Keratinocyte (primary cell): ENCODE data around the gene C18orf32. TPM values are rescaled to one million over a fixed set of nuclear protein-coding genes. Genes with fewer than 3 reads are reported as not detected.

Experiments used
- DNase-seq: peaks from one replicate; pipeline ENCODE4 v3.0.0-alpha.2; 2011; ENCODE audit warnings: low read depth, missing footprints, low spot score
- FAIRE-seq: peaks from 2 replicates; lab custom pipeline; 2011; peaks lifted over from hg19 to GRCh38; lab: Jason Lieb, UNC
- H2AFZ ChIP-seq: 2 replicates; pipeline ENCODE4 v1.6.0; 2012; ENCODE audit warnings: low read length, control low read depth, inconsistent platforms; ENCODE audit not compliant: control insufficient read depth
- H3K27ac ChIP-seq: 2 replicates; pipeline ENCODE4 v1.5.1; 2011; ENCODE audit warnings: low read length; ENCODE audit not compliant: control insufficient read depth, insufficient read depth
- H3K27me3 ChIP-seq: 3 replicates; pipeline ENCODE4 v1.6.0; 2011; ENCODE audit warnings: low read length; ENCODE audit not compliant: control insufficient read depth, insufficient read depth; ENCODE audit errors: extremely low read depth
- H3K36me3 ChIP-seq, 2 experiments: 2 replicates in 1 of 2; 3 replicates in 1 of 2; pipeline ENCODE4 v1.5.1; 2011; ENCODE audit warnings: low read length in 2 of 2, mild to moderate bottlenecking in 1 of 2; ENCODE audit not compliant: control insufficient read depth in 2 of 2, insufficient read depth in 2 of 2; ENCODE audit errors: extremely low read depth in 1 of 2
- H3K4me1 ChIP-seq: 3 replicates; pipeline ENCODE4 v1.5.1; 2011; ENCODE audit warnings: low read length; ENCODE audit not compliant: control insufficient read depth, insufficient read depth; ENCODE audit errors: extremely low read depth
- H3K4me2 ChIP-seq: 3 replicates; pipeline ENCODE4 v1.6.0; 2011; ENCODE audit warnings: low read depth, low read length; ENCODE audit not compliant: control insufficient read depth, insufficient read depth; ENCODE audit errors: extremely low read depth
- H3K4me3 ChIP-seq, 3 experiments: fragments of 200-600 bp in 1 of 3; sonication (generic) in 1 of 3; 2 replicates in 2 of 3; 3 replicates in 1 of 3; pipeline ENCODE4 v1.5.1; 2011 to 2016; ENCODE audit warnings: low read length in 3 of 3, mild to moderate bottlenecking in 3 of 3, control low read depth in 2 of 3, inconsistent platforms in 1 of 3, low read depth in 1 of 3, mixed read lengths in 1 of 3, mixed run types in 1 of 3, moderate library complexity in 1 of 3; ENCODE audit not compliant: control insufficient read depth in 2 of 3, insufficient read depth in 2 of 3; ENCODE audit errors: extremely low read depth in 1 of 3
- H3K79me2 ChIP-seq: 2 replicates; pipeline ENCODE4 v1.6.0; 2012; ENCODE audit warnings: low read length; ENCODE audit not compliant: control insufficient read depth, insufficient read depth
- H3K9ac ChIP-seq: 3 replicates; pipeline ENCODE4 v1.6.0; 2011; ENCODE audit warnings: low read length; ENCODE audit not compliant: control insufficient read depth, insufficient read depth; ENCODE audit errors: extremely low read depth
- H3K9me1 ChIP-seq: 3 replicates; pipeline ENCODE4 v1.6.0; 2011; ENCODE audit warnings: low read length; ENCODE audit not compliant: control insufficient read depth, insufficient read depth; ENCODE audit errors: extremely low read depth
- H3K9me3 ChIP-seq: 2 replicates; pipeline ENCODE4 v1.5.1; 2012; ENCODE audit warnings: low read depth, low read length; ENCODE audit not compliant: control insufficient read depth
- H4K20me1 ChIP-seq: 3 replicates; pipeline ENCODE4 v1.6.0; 2011; ENCODE audit warnings: low read length; ENCODE audit not compliant: control insufficient read depth, insufficient read depth; ENCODE audit errors: extremely low read depth
- EZH2 ChIP-seq: IDR thresholded peaks from one replicate; pipeline ENCODE4 v1.6.1; 2012; ENCODE audit warnings: inconsistent platforms, mild to moderate bottlenecking, low read length, moderate library complexity
- dilution Hi-C: fragments of 300-500 bp; cut with MboI; formaldehyde crosslinking; loops from one replicate; pipeline ENCODE4 v1.7.0; 2020; ENCODE audit warnings: low sequenced_read_pairs; ENCODE audit not compliant: extremely low pct_ligation_motif_present
- polyA plus RNA-seq, 5 experiments: library from polyadenylated mRNA; depleted of rRNA in 3 of 5; stranded (reverse) in 3 of 5; stranded (forward) in 1 of 5; unstranded in 1 of 5; fragments of >200 nt; gene quantifications; 1 replicate in 1 of 5; 2 replicates in 3 of 5; 3 replicates in 1 of 5; pipeline versions ENCODE4 v1.2.1 to v1.2.3, GENCODE V29; 2011 to 2012; ENCODE audit warnings: missing spikeins in 2 of 5, low read depth in 1 of 5, low replicate concordance in 1 of 5
- TF ChIP-seq, protein P1 (sequence below), 3 experiments: IDR thresholded peaks in 1 of 3; conservative IDR thresholded peaks in 1 of 3; optimal IDR thresholded peaks in 1 of 3; 2 replicates in 2 of 3; 3 replicates in 1 of 3; pipeline versions ENCODE3 to v1.5.1; 2011; ENCODE audit warnings: low read length in 3 of 3, mild to moderate bottlenecking in 3 of 3, moderate library complexity in 2 of 3, control low read depth in 1 of 3, inconsistent platforms in 1 of 3; ENCODE audit not compliant: insufficient read depth in 2 of 3; ENCODE audit errors: extremely low read depth in 1 of 3

Gene C18orf32
- polyA plus RNA-seq, 1 donor (not counting 4 experiments of a cell fraction or from before 2014, with no cell fraction given) = 35.7 TPM

GRCh38 chr18:49486606-49486952 lies 455 bp downstream of the C18orf32 start:
- peaks cover 48% of the 10 kb centered on the region for H3K79me2 ChIP-seq
- no peaks in the 10 kb centered on the region for H3K9me3 ChIP-seq
- H3K4me3 ChIP-seq = peak overlapping the region; percentile 64 to 96 (median 67)
- H3K4me2 ChIP-seq = peak overlapping the region; percentile 79
- peaks cover 15 to 23% of the 10 kb centered on the region in 2 experiments for H3K36me3 ChIP-seq
- H3K4me1 ChIP-seq = peaks cover 29% of the 10 kb centered on the region
- H2AFZ ChIP-seq = peak overlapping the region; percentile 58
- peak overlapping the region; percentile 68 for H3K27ac ChIP-seq
- dilution Hi-C loops = no loop called here
- H3K9ac ChIP-seq = peak overlapping the region; percentile 78
- DNase-seq (no peak), FAIRE-seq (no peak)
- no peaks in the 10 kb centered on the region for H3K9me1 ChIP-seq
- no peaks in the 10 kb centered on the region for H4K20me1 ChIP-seq
- TF ChIP-seq, protein P1, sequence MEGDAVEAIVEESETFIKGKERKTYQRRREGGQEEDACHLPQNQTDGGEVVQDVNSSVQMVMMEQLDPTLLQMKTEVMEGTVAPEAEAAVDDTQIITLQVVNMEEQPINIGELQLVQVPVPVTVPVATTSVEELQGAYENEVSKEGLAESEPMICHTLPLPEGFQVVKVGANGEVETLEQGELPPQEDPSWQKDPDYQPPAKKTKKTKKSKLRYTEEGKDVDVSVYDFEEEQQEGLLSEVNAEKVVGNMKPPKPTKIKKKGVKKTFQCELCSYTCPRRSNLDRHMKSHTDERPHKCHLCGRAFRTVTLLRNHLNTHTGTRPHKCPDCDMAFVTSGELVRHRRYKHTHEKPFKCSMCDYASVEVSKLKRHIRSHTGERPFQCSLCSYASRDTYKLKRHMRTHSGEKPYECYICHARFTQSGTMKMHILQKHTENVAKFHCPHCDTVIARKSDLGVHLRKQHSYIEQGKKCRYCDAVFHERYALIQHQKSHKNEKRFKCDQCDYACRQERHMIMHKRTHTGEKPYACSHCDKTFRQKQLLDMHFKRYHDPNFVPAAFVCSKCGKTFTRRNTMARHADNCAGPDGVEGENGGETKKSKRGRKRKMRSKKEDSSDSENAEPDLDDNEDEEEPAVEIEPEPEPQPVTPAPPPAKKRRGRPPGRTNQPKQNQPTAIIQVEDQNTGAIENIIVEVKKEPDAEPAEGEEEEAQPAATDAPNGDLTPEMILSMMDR (optimal IDR thresholded peaks at IDR 0.05 in 1 of 3, IDR thresholded peaks at IDR 0.05 in 1 of 3, conservative IDR thresholded peaks at IDR 0.05 in 1 of 3; ENCODE audit: extremely low read depth in 1 of 3, insufficient read depth in 2 of 3, low read length in 3 of 3) = no peak
- no peak for TF ChIP-seq EZH2
- H3K27me3 ChIP-seq = no peaks in the 10 kb centered on the region

- H3K9me1 ChIP-seq = no peaks in the 10 kb centered on the region
- peaks cover 11 to 21% of the 10 kb centered on the region in 2 experiments for H3K36me3 ChIP-seq
- dilution Hi-C loops = no loop called here
- H3K79me2 ChIP-seq = peaks cover 44% of the 10 kb centered on the region
- no peaks in the 10 kb centered on the region for H4K20me1 ChIP-seq
- peak overlapping the region; percentile 64 to 96 (median 67) for H3K4me3 ChIP-seq
- peak overlapping the region; percentile 79 for H3K4me2 ChIP-seq
- FAIRE-seq = no peak
- no peak for DNase-seq
- no peaks in the 10 kb centered on the region for H3K27me3 ChIP-seq
- peak overlapping the region; percentile 68 for H3K27ac ChIP-seq
- peak overlapping the region; percentile 78 for H3K9ac ChIP-seq
- no peak overlapping the region for H2AFZ ChIP-seq
- no peak for TF ChIP-seq EZH2
- TF ChIP-seq, protein P1 (optimal IDR thresholded peaks at IDR 0.05 in 1 of 3, IDR thresholded peaks at IDR 0.05 in 1 of 3, conservative IDR thresholded peaks at IDR 0.05 in 1 of 3; ENCODE audit: extremely low read depth in 1 of 3, insufficient read depth in 2 of 3, low read length in 3 of 3) = no peak
- H3K9me3 ChIP-seq = no peaks in the 10 kb centered on the region
- H3K4me1 ChIP-seq = peaks cover 29% of the 10 kb centered on the region
Measured at GRCh38 chr18:49486134-49486533, 900 bp downstream of the C18orf32 start.
